Stomach (tissue), 4 donors: Measurements from ENCODE around the gene PHB1.

ENCODE experiments used
- POLR2A ChIP-seq, 4 donors: fragments of 450-650 bp; IDR thresholded peaks; one replicate each; pipeline ENCODE4 v1.6.1; 2016; ENCODE audit warnings: antibody characterized with exemption in 4 of 4, control low read depth in 2 of 4, mild to moderate bottlenecking in 1 of 4, moderate library complexity in 1 of 4
- POLR2AphosphoS5 ChIP-seq, 3 donors: sonication (generic); formaldehyde crosslinking; IDR thresholded peaks; one replicate each; pipeline ENCODE4 v1.6.1; 2016; ENCODE audit warnings: antibody characterized with exemption in 3 of 3

DNA sequence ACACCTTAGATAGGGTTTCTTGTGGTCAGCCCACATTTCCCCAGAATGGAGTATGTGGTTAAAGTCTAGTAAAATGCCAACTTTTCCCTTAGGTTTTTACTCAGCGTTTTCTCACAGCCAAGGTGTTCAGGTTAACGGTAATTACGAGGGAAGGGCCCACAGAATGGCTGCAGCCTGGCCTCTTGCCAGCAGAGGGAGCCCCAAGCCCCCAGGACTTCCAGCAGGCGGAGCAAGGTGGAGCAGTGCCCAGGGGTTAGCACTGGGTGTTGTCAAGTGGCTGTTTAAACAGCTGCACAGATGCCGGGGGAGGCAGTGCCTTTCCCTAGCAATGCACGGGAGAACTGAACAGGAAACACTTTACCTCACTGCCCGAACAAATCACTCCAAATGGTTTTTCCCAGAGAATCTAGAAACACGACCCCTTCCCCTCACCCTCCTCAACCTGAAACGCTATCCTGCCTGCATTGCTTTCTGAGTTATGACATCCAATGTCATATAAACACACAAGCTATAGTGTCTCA lies 6.6 kb downstream of the PHB1 start:
- TF ChIP-seq POLR2AphosphoS5 (IDR thresholded peaks at IDR 0.05) (peak in 1 of 3 donors; percentile 52), POLR2A (IDR thresholded peaks at IDR 0.05) (no peak)
